HG03442 (cell line): ENCODE measurements around the gene GLRB.
"Not testable (repeated sequence)": the region's sequence is repeated elsewhere in the genome, so short reads cannot be mapped to it uniquely, and the experiment has no call there.

Source experiments
- ATAC-seq: cut with Tn5 transposase; IDR thresholded peaks from one replicate; pipeline ENCODE4 v1.9.1; 2021; ENCODE audit warnings: mild to moderate bottlenecking, moderate library complexity; ENCODE audit not compliant: unreplicated experiment

Gene GLRB

GRCh38 chr4:157075811-157076577, at the start of gene GLRB:
TSS of gene GLRB (plus strand) at chr4:157076150. CDS start at chr4:157078025, 1,875 bp downstream.
- ATAC-seq = no peak

- no peak for ATAC-seq
These were observed 40.5 kb upstream of the GLRB start for GRCh38 chr4:157035471-157035870.

GRCh38 chr4:157040405-157040804, 35.5 kb upstream of the GLRB start:
- no peak for ATAC-seq

GRCh38 chr4:157043131-157043530, 32.8 kb upstream of the GLRB start:
- ATAC-seq = no peak

GRCh38 chr4:157045507-157046127, 30.3 kb upstream of the GLRB start:
- peak; percentile 94 for ATAC-seq

GRCh38 chr4:157048248-157048647, 27.7 kb upstream of the GLRB start:
- no peak for ATAC-seq

GRCh38 chr4:157050561-157050960, 25.4 kb upstream of the GLRB start:
- ATAC-seq = no peak

GRCh38 chr4:157052429-157053040, 23.4 kb upstream of the GLRB start:
- no peak for ATAC-seq

- ATAC-seq = no peak
These were observed 18.7 kb upstream of the GLRB start for GRCh38 chr4:157057218-157057617.

- ATAC-seq = not testable (repeated sequence)
These were observed 17.1 kb upstream of the GLRB start for GRCh38 chr4:157058899-157059298.

- no peak for ATAC-seq
These were observed 3.9 kb upstream of the GLRB start for GRCh38 chr4:157072002-157072401.

GRCh38 chr4:157075401-157075800, 549 bp upstream of the GLRB start:
- no peak for ATAC-seq

GRCh38 chr4:157076578-157076947, 613 bp downstream of the GLRB start:
- ATAC-seq = no peak

- no peak for ATAC-seq
These were observed 3.5 kb downstream of the GLRB start for GRCh38 chr4:157079441-157079840.

GRCh38 chr4:157080605-157081004, 4.7 kb downstream of the GLRB start:
- no peak for ATAC-seq

GRCh38 chr4:157095716-157096115, 19.8 kb downstream of the GLRB start:
- no peak for ATAC-seq

GRCh38 chr4:157096439-157096838, 20.5 kb downstream of the GLRB start:
- no peak for ATAC-seq

GRCh38 chr4:157099506-157099905, 23.6 kb downstream of the GLRB start:
- ATAC-seq = no peak

- no peak for ATAC-seq
These were observed 28.6 kb downstream of the GLRB start for GRCh38 chr4:157104541-157104940.

GRCh38 chr4:157114671-157115070, 38.7 kb downstream of the GLRB start:
- no peak for ATAC-seq

- ATAC-seq = no peak
These were observed 39.8 kb downstream of the GLRB start for GRCh38 chr4:157115613-157116335.
